HUES64 (cell line): ENCODE data around the gene C14orf132.

Experiments used
- H3K27ac ChIP-seq: 2 replicates; pipeline ENCODE4 v1.7.0; 2013; ENCODE audit warnings: low read depth, low read length, inconsistent platforms
- H3K27me3 ChIP-seq: 2 replicates; pipeline ENCODE4 v1.6.1; 2013; ENCODE audit warnings: mild to moderate bottlenecking, low read length; ENCODE audit not compliant: insufficient read depth
- H3K36me3 ChIP-seq: 2 replicates; pipeline ENCODE4 v1.6.1; 2013; ENCODE audit warnings: mild to moderate bottlenecking, low read length; ENCODE audit not compliant: insufficient read depth
- H3K4me1 ChIP-seq: 2 replicates; pipeline ENCODE4 v1.6.1; 2013; ENCODE audit warnings: mild to moderate bottlenecking, low read length, moderate library complexity; ENCODE audit not compliant: insufficient read depth
- H3K4me3 ChIP-seq: 2 replicates; pipeline ENCODE4 v1.5.1; 2013; ENCODE audit warnings: mild to moderate bottlenecking, low read length, moderate library complexity
- H3K9ac ChIP-seq: 2 replicates; pipeline ENCODE4 v1.6.1; 2013; ENCODE audit warnings: mild to moderate bottlenecking, low read depth, low read length
- H3K9me3 ChIP-seq: 2 replicates; pipeline ENCODE4 v1.6.1; 2013; ENCODE audit warnings: low read depth, low read length; ENCODE audit not compliant: insufficient read depth
- WGBS: fragments of 150-250, 120-280 bp; methylation state at CpG from one replicate; pipeline ENCODE4 v1.1.7; 2013; ENCODE audit warnings: missing lambda C conversion rate; 5-methylcytosine and 5-hydroxymethylcytosine counted together

Gene C14orf132

GRCh38 chr14:96085369-96085768, 46.2 kb downstream of the C14orf132 start:
- 94% methylated on average over 8 of the region's 8 CpGs for WGBS
- no peak overlapping the region for H3K9ac ChIP-seq
- H3K4me3 ChIP-seq: no peak overlapping the region
- H3K27ac ChIP-seq: no peak overlapping the region
- no peaks in the 10 kb centered on the region for H3K27me3 ChIP-seq
- peaks cover 7% of the 10 kb centered on the region; the same call in 1 of the 2 replicates for H3K4me1 ChIP-seq
- no peaks in the 10 kb centered on the region for H3K9me3 ChIP-seq
- peaks cover 13% of the 10 kb centered on the region; the same call in 1 of the 2 replicates for H3K36me3 ChIP-seq

GRCh38 chr14:96086032-96086431, 46.9 kb downstream of the C14orf132 start:
- WGBS: 92% methylated on average over 3 of the region's 3 CpGs
- H3K9ac ChIP-seq: no peak overlapping the region
- H3K27ac ChIP-seq: no peak overlapping the region

DNA sequence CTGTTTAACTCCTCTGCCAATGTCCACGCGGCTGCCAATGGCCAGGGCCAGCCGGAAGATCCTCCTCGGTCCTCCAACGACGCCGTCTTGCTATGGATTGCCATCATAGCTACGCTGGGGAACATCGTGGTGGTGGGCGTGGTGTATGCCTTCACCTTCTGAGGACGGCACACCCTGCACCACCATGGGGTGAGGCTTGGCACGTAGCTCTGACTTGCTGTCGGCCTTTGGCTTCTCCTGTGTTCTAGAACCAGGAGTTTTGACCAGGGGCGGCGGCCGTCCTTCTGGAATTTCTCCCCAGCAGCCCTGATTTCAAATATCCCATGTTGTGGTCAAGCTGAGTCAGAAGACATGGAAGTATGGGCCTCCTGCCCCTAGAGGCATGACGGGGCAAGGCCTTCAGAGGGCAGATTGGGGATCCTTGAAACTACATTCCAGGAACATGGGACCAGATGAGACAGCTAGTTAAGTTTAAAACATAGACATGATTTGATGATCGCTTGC, 47.5 kb downstream of the C14orf132 start:
- Histone ChIP-seq H3K27me3 (no peaks in the 10 kb centered on the region), H3K4me1 (peaks cover 13% of the 10 kb centered on the region; the same call in 1 of the 2 replicates), H3K4me3 (no peak overlapping the region), H3K9me3 (no peaks in the 10 kb centered on the region), H3K27ac (no peak overlapping the region), H3K36me3 (peaks cover 13% of the 10 kb centered on the region; the same call in 1 of the 2 replicates), H3K9ac (no peak overlapping the region)
- WGBS: 96% methylated on average over 18 of the region's 18 CpGs

More at GRCh38 chr14:96086032-96086431, 46.9 kb downstream of the C14orf132 start:
- Histone ChIP-seq H3K27me3 (no peaks in the 10 kb centered on the region), H3K4me3 (no peak overlapping the region), H3K36me3 (peaks cover 13% of the 10 kb centered on the region; the same call in 1 of the 2 replicates), H3K4me1 (peaks cover 13% of the 10 kb centered on the region; the same call in 1 of the 2 replicates), H3K9me3 (no peaks in the 10 kb centered on the region)

- peaks cover 13% of the 10 kb centered on the region; the same call in 1 of the 2 replicates for H3K4me1 ChIP-seq
- 95% methylated on average over 7 of the region's 7 CpGs for WGBS
- H3K9me3 ChIP-seq: no peaks in the 10 kb centered on the region
- H3K27me3 ChIP-seq: no peaks in the 10 kb centered on the region
- no peak overlapping the region for H3K9ac ChIP-seq
- no peak overlapping the region for H3K27ac ChIP-seq
- peaks cover 13% of the 10 kb centered on the region; the same call in 1 of the 2 replicates for H3K36me3 ChIP-seq
- no peak overlapping the region for H3K4me3 ChIP-seq
Measured at GRCh38 chr14:96088074-96088473, 48.9 kb downstream of the C14orf132 start.

DNA sequence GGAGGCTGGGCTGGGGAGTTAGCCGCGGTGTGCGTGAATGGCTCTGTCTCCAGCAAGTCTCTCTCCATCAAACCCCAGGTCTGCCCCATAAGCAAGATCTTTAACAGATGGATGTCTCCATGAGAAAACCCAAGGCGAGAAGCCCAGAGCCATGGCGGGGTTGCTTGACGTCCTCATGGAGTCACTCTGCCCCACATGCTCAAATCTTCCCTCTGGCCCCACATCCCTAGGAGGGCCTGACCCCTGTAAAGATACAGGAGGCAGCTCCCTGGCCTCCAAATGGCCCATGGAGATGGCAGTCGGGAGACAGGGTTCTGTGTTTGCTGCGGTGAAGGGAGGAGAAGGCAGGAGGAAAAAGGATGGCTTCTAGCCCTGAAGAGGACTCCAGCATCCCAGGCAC, 49.3 kb downstream of the C14orf132 start:
- Histone ChIP-seq H3K4me3 (no peak overlapping the region), H3K4me1 (peaks cover 13% of the 10 kb centered on the region; the same call in 1 of the 2 replicates), H3K27me3 (no peaks in the 10 kb centered on the region), H3K27ac (no peak overlapping the region), H3K9ac (no peak overlapping the region), H3K36me3 (peaks cover 13% of the 10 kb centered on the region; the same call in 1 of the 2 replicates), H3K9me3 (no peaks in the 10 kb centered on the region)
- 94% methylated on average over 8 of the region's 8 CpGs for WGBS

GRCh38 chr14:96088911-96089310, 49.7 kb downstream of the C14orf132 start:
- Histone ChIP-seq H3K4me1 (peaks cover 13% of the 10 kb centered on the region; the same call in 1 of the 2 replicates), H3K27me3 (no peaks in the 10 kb centered on the region), H3K9me3 (no peaks in the 10 kb centered on the region), H3K36me3 (peaks cover 13% of the 10 kb centered on the region; the same call in 1 of the 2 replicates), H3K27ac (no peak overlapping the region), H3K4me3 (no peak overlapping the region), H3K9ac (no peak overlapping the region)
- 96% methylated on average over 7 of the region's 7 CpGs for WGBS

DNA sequence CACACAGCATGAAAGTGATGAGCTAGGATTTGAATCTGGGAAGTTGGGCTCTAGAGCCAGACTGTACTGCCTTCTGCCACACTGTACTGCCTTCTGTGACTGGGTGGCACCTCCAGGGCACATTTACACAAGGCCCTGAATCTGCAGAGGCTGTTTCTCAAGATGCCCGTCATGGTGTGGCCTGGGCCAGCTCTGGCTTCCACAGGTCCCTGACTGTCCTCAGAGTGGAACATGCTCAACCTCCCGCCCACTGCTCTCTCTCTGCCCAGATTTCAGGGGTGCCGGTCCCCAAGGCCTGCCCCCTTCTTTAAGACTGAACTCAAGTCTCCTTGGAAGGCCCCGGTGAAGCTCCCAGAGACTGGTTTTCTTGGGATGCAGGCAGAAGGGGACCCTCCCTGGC, 50.2 kb downstream of the C14orf132 start:
- WGBS: 97% methylated on average over 4 of the region's 4 CpGs
- Histone ChIP-seq H3K4me1 (peaks cover 13% of the 10 kb centered on the region; the same call in 1 of the 2 replicates), H3K36me3 (peaks cover 13% of the 10 kb centered on the region; the same call in 1 of the 2 replicates), H3K27ac (no peak overlapping the region), H3K9me3 (no peaks in the 10 kb centered on the region), H3K9ac (no peak overlapping the region), H3K27me3 (no peaks in the 10 kb centered on the region), H3K4me3 (no peak overlapping the region)

- Histone ChIP-seq H3K27ac (no peak overlapping the region), H3K9ac (no peak overlapping the region), H3K4me1 (peaks cover 18% of the 10 kb centered on the region), H3K27me3 (no peaks in the 10 kb centered on the region), H3K9me3 (no peaks in the 10 kb centered on the region), H3K36me3 (peaks cover 13% of the 10 kb centered on the region; the same call in 1 of the 2 replicates), H3K4me3 (no peak overlapping the region)
- WGBS: 71% methylated on average over 12 of the region's 12 CpGs
Measured at GRCh38 chr14:96090441-96091148, 51.4 kb downstream of the C14orf132 start.

DNA sequence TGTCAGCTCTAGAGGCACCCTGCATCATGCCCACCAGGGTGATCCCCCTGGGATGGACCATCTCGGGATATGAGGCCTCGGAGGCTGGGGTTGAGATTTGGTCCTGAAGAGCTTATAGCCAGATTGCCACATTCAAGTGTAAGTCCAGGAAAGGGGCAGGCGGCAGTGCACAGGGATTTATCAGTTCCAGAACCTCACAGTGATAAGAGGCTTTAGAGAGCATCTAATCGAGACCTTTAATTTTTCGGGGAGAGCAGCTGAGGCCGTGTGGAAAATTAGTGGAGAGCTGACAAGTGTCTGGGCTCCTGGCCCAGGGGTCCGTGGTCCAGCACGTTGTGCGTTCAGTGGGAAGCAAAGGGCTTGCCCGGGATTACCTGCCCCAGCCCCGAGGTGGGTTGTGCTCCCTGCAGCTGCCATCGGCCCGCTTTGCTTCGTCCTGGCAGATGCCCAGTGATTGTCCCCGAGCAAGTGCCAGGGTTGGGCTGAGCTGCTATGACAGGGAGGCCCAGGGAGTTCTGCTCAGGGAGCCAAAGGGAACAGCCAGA, 52.1 kb downstream of the C14orf132 start:
- Histone ChIP-seq H3K36me3 (peaks cover 13% of the 10 kb centered on the region; the same call in 1 of the 2 replicates), H3K4me3 (no peak overlapping the region), H3K9me3 (no peaks in the 10 kb centered on the region), H3K27ac (no peak overlapping the region), H3K4me1 (peaks cover 18% of the 10 kb centered on the region), H3K9ac (no peak overlapping the region), H3K27me3 (no peaks in the 10 kb centered on the region)
- WGBS: 90% methylated on average over 15 of the region's 15 CpGs

DNA sequence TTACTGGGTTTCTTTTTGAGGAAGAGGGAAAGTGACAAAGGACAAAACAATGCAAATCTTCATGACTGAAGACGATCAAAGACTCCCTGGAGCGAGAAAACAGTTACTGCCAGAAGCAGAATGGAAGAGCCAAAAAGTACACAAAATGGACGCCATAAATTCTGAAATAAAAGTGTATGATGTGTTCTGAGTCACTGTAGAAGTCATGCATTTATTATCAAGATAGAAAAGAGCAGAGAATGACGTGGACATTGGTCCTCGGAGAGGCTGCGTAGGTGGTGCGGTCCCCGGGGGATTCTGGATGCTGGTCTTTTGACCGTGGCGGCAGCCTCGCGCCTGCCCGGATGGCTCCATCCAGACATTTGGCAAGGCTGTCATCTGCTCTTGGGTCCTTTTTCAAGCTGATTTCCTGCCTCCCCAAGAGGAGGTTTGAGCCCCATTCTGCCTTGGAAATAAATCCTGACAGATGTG, 52.8 kb downstream of the C14orf132 start:
- 89% methylated on average over 13 of the region's 13 CpGs for WGBS
- Histone ChIP-seq H3K36me3 (peaks cover 13% of the 10 kb centered on the region; the same call in 1 of the 2 replicates), H3K27ac (no peak overlapping the region), H3K9ac (no peak overlapping the region), H3K4me3 (no peak overlapping the region), H3K4me1 (peaks cover 19% of the 10 kb centered on the region), H3K9me3 (no peaks in the 10 kb centered on the region), H3K27me3 (no peaks in the 10 kb centered on the region)

GRCh38 chr14:96092936-96093335, 53.8 kb downstream of the C14orf132 start:
- H3K4me3 ChIP-seq: no peak overlapping the region
- WGBS: 87% methylated on average over 3 of the region's 3 CpGs
- H3K9ac ChIP-seq: no peak overlapping the region
- H3K27ac ChIP-seq: no peak overlapping the region
- H3K9me3 ChIP-seq: no peaks in the 10 kb centered on the region
- H3K27me3 ChIP-seq: no peaks in the 10 kb centered on the region
- H3K4me1 ChIP-seq: peaks cover 19% of the 10 kb centered on the region
- H3K36me3 ChIP-seq: 0 out of 2 replicates have a peak, but pooled peaks cover 8% of the 10 kb centered on the region
